Hepatocyte (in vitro differentiated cells): ENCODE data around the gene TPK1. TPM values are rescaled to one million over a fixed set of nuclear protein-coding genes. Genes with fewer than 3 reads are reported as not detected.
A peak's percentile ranks its signal among the peaks of the same experiment; 100 is the strongest.

Experiments used
- DNase-seq: peaks from one replicate; pipeline ENCODE4 v3.0.0-alpha.2; 2016; ENCODE audit warnings: low spot score
- H2AFZ ChIP-seq: fragments of 200-600 bp; sonication (generic); 2 replicates; pipeline ENCODE4 v1.6.0; 2016; ENCODE audit warnings: antibody characterized with exemption, mild to moderate bottlenecking
- H3K27ac ChIP-seq: fragments of 200-600 bp; sonication (generic); 2 replicates; pipeline ENCODE4 v1.5.1; 2016; ENCODE audit warnings: mild to moderate bottlenecking
- H3K27me3 ChIP-seq: fragments of 200-600 bp; sonication (generic); 2 replicates; pipeline ENCODE4 v1.6.1; 2016
- H3K36me3 ChIP-seq: fragments of 200-600 bp; sonication (generic); replicated peaks from 2 replicates; pipeline ENCODE4 v1.5.1; 2016; ENCODE audit warnings: low read depth; ENCODE audit not compliant: insufficient read depth
- H3K4me1 ChIP-seq: fragments of 200-600 bp; sonication (generic); 2 replicates; pipeline ENCODE4 v1.5.1; 2016; ENCODE audit warnings: mild to moderate bottlenecking, moderate library complexity; ENCODE audit not compliant: insufficient read depth
- H3K4me2 ChIP-seq: fragments of 200-600 bp; sonication (generic); 2 replicates; pipeline ENCODE4 v1.6.0; 2016
- H3K4me3 ChIP-seq: fragments of 200-600 bp; sonication (generic); 2 replicates; pipeline ENCODE4 v1.5.1; 2016; ENCODE audit warnings: mild to moderate bottlenecking
- H3K79me2 ChIP-seq: fragments of 200-600 bp; sonication (generic); 2 replicates; pipeline ENCODE4 v1.6.0; 2017; ENCODE audit warnings: mild to moderate bottlenecking
- H3K9me2 ChIP-seq: fragments of 200-600 bp; sonication (generic); replicated peaks from 2 replicates; pipeline ENCODE4 v1.6.0; 2017; ENCODE audit warnings: mild to moderate bottlenecking; ENCODE audit not compliant: insufficient read depth
- H3K9me3 ChIP-seq: fragments of 200-600 bp; sonication (generic); 2 replicates; pipeline ENCODE4 v1.5.1; 2016; ENCODE audit warnings: low read depth, mild to moderate bottlenecking
- H4K20me1 ChIP-seq: fragments of 200-600 bp; sonication (generic); 2 replicates; pipeline ENCODE4 v1.6.0; 2016; ENCODE audit warnings: mild to moderate bottlenecking; ENCODE audit not compliant: insufficient read depth, poor library complexity, severe bottlenecking
- EZH2 ChIP-seq: fragments of 200-600 bp; sonication (generic); IDR thresholded peaks from 2 replicates; pipeline ENCODE4 v1.6.1; 2016; ENCODE audit warnings: antibody characterized with exemption, mild to moderate bottlenecking, borderline replicate concordance
- EZH2phosphoT487 ChIP-seq: fragments of 200-600 bp; sonication (generic); IDR thresholded peaks from one replicate; pipeline ENCODE4 v1.6.1; 2018; ENCODE audit warnings: antibody characterized with exemption, mild to moderate bottlenecking, low read depth, moderate library complexity; ENCODE audit not compliant: unreplicated experiment, severe bottlenecking
- WGBS: methylation state at CpG from one replicate; pipeline ENCODE4 v1.1.6; 2016; ENCODE audit warnings: low lambda C conversion rate; ENCODE audit errors: missing lambda C conversion rate; 5-methylcytosine and 5-hydroxymethylcytosine counted together
- polyA plus RNA-seq: library from polyadenylated mRNA; unstranded; fragments of >200 nt; fragmentation: Nextera tagmentation; extraction: Ambion mirVana; gene quantifications from 2 replicates; pipeline ENCODE4 v1.2.1, GENCODE V29; 2016
- total RNA-seq: library from RNA; depleted of rRNA; stranded (reverse); fragments of >200 nt; gene quantifications from 2 replicates; pipeline ENCODE4 v1.2.3, GENCODE V29; 2014
- TF ChIP-seq, protein P1 (sequence below): fragments of 200-600 bp; sonication (generic); IDR thresholded peaks from 2 replicates; pipeline ENCODE4 v1.5.1; 2016; ENCODE audit warnings: antibody characterized with exemption, mild to moderate bottlenecking; ENCODE audit not compliant: poor library complexity

Gene TPK1
- total and polyA plus RNA-seq, 2 experiments from 2014 or later = 8.7 to 9.7 TPM

DNA sequence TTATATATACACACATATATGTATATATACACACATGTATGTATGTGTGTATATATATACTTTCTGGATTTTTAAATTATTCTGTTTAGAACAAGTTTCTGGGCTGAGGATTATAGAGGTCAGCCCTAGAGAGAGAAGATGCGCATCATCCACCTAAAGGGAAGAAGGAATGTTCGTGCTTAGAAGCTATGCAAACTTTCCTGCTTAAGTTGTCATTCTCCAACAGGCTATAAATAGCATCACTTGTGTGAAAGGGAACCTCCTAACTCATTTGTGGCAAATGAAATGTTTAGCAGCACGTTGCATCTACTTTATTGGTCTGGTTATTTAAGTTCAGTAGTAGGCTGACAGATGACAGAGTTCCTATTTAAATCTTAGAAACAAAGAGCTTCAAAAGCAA is 23.9 kb upstream of the TPK1 start:
- no peak for DNase-seq
- H3K27ac ChIP-seq = no peak overlapping the region
- 79% methylated on average over 3 of the region's 3 CpGs for WGBS

DNA sequence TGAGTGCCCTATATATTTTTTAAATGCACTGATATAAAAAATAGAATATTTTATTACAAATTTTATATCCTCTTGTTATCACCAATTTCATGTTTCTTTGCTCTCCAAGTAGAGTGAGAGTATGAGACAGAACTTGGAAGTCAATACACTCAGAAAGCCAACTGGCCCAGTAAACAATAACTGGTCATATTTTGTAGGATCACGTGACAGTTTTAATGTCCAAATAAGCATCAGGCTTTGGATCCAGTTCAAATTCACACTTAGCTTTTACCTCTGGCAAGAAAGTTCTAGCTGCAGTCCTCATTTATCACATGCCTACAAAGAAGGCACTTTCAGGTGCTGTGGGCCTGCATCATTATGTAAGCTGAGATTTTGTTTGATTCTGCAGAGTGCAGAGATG is 21.6 kb upstream of the TPK1 start:
- Histone ChIP-seq H3K27me3 (no peaks in the 10 kb centered on the region), H2AFZ (no peak overlapping the region)

More for the DNA sequence above, 23.9 kb upstream of the TPK1 start:
- no peaks in the 10 kb centered on the region for H3K9me2 ChIP-seq
- no peak for TF ChIP-seq EZH2
- TF ChIP-seq, protein P1, sequence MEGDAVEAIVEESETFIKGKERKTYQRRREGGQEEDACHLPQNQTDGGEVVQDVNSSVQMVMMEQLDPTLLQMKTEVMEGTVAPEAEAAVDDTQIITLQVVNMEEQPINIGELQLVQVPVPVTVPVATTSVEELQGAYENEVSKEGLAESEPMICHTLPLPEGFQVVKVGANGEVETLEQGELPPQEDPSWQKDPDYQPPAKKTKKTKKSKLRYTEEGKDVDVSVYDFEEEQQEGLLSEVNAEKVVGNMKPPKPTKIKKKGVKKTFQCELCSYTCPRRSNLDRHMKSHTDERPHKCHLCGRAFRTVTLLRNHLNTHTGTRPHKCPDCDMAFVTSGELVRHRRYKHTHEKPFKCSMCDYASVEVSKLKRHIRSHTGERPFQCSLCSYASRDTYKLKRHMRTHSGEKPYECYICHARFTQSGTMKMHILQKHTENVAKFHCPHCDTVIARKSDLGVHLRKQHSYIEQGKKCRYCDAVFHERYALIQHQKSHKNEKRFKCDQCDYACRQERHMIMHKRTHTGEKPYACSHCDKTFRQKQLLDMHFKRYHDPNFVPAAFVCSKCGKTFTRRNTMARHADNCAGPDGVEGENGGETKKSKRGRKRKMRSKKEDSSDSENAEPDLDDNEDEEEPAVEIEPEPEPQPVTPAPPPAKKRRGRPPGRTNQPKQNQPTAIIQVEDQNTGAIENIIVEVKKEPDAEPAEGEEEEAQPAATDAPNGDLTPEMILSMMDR = no peak
- TF ChIP-seq EZH2phosphoT487 = no peak
- no peak overlapping the region for H3K4me2 ChIP-seq
- no peaks in the 10 kb centered on the region for H3K4me1 ChIP-seq
- H3K4me3 ChIP-seq = no peak overlapping the region
- H2AFZ ChIP-seq = no peak overlapping the region
- H3K27me3 ChIP-seq = no peaks in the 10 kb centered on the region
- no peaks in the 10 kb centered on the region for H4K20me1 ChIP-seq
- H3K9me3 ChIP-seq = no peaks in the 10 kb centered on the region
- H3K79me2 ChIP-seq = no peaks in the 10 kb centered on the region
- no peaks in the 10 kb centered on the region for H3K36me3 ChIP-seq

DNA sequence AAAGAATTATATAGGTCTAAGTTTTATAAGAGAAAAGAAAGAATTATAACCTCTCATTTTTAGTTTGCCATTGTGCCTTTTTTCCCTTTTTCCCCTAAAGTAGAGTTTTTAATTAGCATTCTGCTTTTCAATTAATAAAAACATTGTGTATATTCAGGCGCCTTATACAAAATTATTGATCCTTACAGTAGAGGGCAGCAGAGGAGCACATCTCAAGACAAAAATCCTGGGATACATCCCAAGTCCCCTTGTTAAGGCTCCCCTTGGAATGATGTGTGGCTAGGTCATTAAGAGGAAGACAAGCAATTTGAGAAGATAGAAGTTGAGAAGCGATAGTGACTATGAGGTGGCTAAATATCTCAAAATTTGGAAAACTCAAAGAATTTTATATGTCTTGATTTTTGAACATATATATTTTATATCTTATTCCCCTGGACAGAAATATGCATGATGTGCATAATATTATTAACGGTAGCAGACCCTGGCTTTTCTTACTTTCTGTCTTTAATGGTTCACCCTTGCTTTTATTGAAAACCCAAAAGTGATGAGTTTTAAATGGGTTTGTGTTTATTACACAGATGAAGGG is 19.1 kb upstream of the TPK1 start:
- H3K4me1 ChIP-seq = no peaks in the 10 kb centered on the region
- no peaks in the 10 kb centered on the region for H3K27me3 ChIP-seq
- H4K20me1 ChIP-seq = no peaks in the 10 kb centered on the region
- no peaks in the 10 kb centered on the region for H3K9me2 ChIP-seq
- no peak overlapping the region for H3K27ac ChIP-seq
- no peaks in the 10 kb centered on the region for H3K9me3 ChIP-seq
- TF ChIP-seq EZH2phosphoT487 = no peak
- TF ChIP-seq, protein P1 = peak; percentile 65
- WGBS = 50% methylated on average over 3 of the region's 3 CpGs
- DNase-seq = peak; percentile 44
- H3K4me2 ChIP-seq = no peak overlapping the region
- H3K79me2 ChIP-seq = no peaks in the 10 kb centered on the region
- no peak overlapping the region for H2AFZ ChIP-seq
- no peaks in the 10 kb centered on the region for H3K36me3 ChIP-seq
- H3K4me3 ChIP-seq = no peak overlapping the region

More for the DNA sequence above, 21.6 kb upstream of the TPK1 start:
- Histone ChIP-seq H3K27ac (no peak overlapping the region), H4K20me1 (no peaks in the 10 kb centered on the region), H3K9me2 (no peaks in the 10 kb centered on the region), H3K9me3 (no peaks in the 10 kb centered on the region), H3K79me2 (no peaks in the 10 kb centered on the region), H3K36me3 (no peaks in the 10 kb centered on the region), H3K4me2 (no peak overlapping the region), H3K4me1 (no peaks in the 10 kb centered on the region), H3K4me3 (no peak overlapping the region)
- 89% methylated on average over 1 of the region's 1 CpG for WGBS
- TF ChIP-seq, protein P1 = no peak
- TF ChIP-seq EZH2 = no peak
- TF ChIP-seq EZH2phosphoT487 = no peak
- no peak for DNase-seq

DNA sequence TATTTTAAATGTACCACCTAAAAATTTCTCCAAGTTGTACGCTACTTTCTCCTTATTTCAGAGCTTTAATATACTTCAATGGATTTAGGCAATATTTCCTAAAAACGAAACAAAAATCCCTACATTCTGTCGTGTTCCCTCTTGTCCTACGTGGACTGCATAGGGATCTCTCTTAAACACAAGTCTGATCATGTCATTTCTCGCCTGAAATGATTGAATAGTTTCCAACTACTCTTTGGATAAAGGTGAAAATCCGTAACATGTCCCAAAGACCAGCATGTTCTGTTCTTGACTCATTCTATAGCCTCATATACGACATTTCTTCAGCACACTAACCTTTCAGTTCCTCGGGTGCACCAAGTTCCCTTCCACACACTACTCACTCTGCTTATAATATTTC is 17.7 kb upstream of the TPK1 start:
- no peak overlapping the region for H2AFZ ChIP-seq
- no peak overlapping the region for H3K27ac ChIP-seq
- H4K20me1 ChIP-seq = no peaks in the 10 kb centered on the region
- no peaks in the 10 kb centered on the region for H3K36me3 ChIP-seq
- TF ChIP-seq, protein P1 = no peak
- no peak for TF ChIP-seq EZH2
- no peak for TF ChIP-seq EZH2phosphoT487
- no peak overlapping the region for H3K4me2 ChIP-seq
- DNase-seq = no peak
- H3K27me3 ChIP-seq = no peaks in the 10 kb centered on the region
- 85% methylated on average over 8 of the region's 8 CpGs for WGBS
- H3K79me2 ChIP-seq = no peaks in the 10 kb centered on the region
- no peaks in the 10 kb centered on the region for H3K9me3 ChIP-seq
- H3K9me2 ChIP-seq = no peaks in the 10 kb centered on the region
- H3K4me1 ChIP-seq = no peaks in the 10 kb centered on the region
- no peak overlapping the region for H3K4me3 ChIP-seq
